Erythroblast (primary cell): ENCODE data around the gene GPR55.

Source experiments
- GATA1 ChIP-seq: IDR thresholded peaks from 2 replicates; pipeline ENCODE4 v1.6.1; 2011; ENCODE audit warnings: low read depth, mild to moderate bottlenecking, control low read depth, low read length, moderate library complexity
- POLR2A ChIP-seq: IDR thresholded peaks from 2 replicates; pipeline ENCODE4 v1.6.1; 2011; ENCODE audit warnings: mild to moderate bottlenecking, low read length

DNA sequence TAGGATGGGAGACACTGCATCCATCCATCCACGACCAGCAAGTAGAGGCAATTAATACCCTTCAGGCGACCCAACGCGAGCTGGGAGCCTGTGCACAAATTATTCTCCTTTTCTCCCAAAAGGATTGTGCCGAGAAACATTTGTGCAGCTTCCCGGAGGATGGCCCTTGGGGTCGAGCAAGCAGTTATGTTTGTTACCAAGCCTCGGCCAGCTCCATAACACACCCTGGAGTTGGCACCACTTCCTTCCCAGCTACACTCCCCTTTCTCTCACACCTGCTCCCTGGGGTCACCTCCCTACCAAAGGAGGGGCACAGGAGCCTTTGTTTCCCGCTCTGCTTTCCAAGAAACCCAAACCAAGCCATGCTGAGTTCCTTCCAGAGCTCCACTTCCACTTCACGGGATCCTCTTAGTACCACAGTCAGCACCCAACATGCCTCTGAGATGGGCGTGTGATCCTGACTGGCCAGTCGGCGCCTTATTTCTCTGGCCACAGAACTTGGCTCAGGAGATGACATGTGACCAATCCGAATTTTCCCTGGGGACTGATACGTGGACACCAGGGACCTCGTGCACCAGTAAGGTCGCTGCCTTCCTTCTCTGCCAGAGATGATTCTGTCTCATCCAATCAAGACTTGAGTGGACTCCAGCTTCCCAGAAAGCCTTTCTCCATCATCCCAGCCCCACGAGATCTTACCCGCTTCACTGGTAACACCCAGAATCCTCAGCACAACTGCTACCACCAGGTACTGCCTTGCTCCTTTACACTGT, 28.5 kb downstream of the GPR55 start:
- TF ChIP-seq POLR2A = no peak
- no peak for TF ChIP-seq GATA1
